ENCODE data around the gene ACADVL.

Gene ACADVL

GRCh38 chr17:7183433-7184090 lies 36.2 kb upstream of the ACADVL start:
- no peak overlapping the region for H3K4me3 ChIP-seq (ENCODE audit: low read depth, low read length)
- no peak for TF ChIP-seq CTCF (IDR thresholded peaks at IDR 0.05; ENCODE audit: low read depth, low read length)
- in situ Hi-C loops (cut with HindIII; ENCODE audit: low sequenced_read_pairs) = no loop called here
- DNase-seq (ENCODE audit: low read depth, low spot score) = no peak

GRCh38 chr17:7184091-7184488 lies 35.6 kb upstream of the ACADVL start:
- TF ChIP-seq CTCF (IDR thresholded peaks at IDR 0.05; ENCODE audit: low read depth, low read length) = no peak
- no peak for DNase-seq (ENCODE audit: low read depth, low spot score)
- in situ Hi-C loops (cut with HindIII; ENCODE audit: low sequenced_read_pairs) = no loop called here
- H3K4me3 ChIP-seq (ENCODE audit: low read depth, low read length) = no peak overlapping the region

DNA sequence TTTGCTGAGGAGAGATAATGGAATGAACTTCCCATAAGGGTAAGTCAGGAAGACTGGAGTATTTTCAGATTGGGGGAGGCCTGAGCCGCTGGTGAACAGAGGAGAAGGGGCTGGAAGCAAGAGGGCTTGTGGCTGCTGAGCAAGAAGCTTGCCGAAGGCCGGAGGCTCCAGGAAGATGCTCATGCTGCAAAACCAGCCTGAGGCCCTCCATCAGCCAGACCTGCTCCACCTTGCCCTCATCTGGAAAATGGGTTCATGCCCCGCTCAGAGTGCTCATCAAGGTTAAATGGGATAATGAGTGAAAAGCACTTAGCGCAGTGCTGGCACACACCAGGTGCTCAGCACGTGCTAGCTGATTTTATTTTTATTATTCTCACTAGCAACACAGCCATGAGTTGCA lies 35.1 kb upstream of the ACADVL start:
- H3K4me3 ChIP-seq (ENCODE audit: low read depth, low read length) = no peak overlapping the region
- no peak for TF ChIP-seq CTCF (IDR thresholded peaks at IDR 0.05; ENCODE audit: low read depth, low read length)
- DNase-seq (ENCODE audit: low read depth, low spot score) = no peak
- in situ Hi-C loops (cut with HindIII; ENCODE audit: low sequenced_read_pairs) = no loop called here

DNA sequence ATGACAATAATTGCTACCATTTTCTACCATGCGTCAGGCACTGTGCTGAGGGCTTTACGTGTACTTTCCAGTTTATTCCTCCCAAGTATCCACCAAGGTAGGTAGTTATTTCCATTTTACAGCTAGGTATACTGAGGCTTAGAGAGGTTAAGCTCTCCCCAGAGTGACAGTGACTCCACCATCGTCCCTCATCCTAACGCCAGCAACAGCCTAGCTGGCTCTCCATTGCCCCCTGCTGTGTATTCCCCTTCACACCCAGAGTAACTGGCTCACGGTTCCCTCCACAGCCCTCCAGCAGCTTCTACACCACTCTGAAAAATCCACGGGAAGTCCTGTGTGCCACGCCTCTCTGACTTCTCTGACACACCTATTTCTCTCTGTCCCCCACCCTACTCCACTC lies 33.5 kb upstream of the ACADVL start:
- DNase-seq (ENCODE audit: low read depth, low spot score) = no peak
- in situ Hi-C loops (cut with HindIII; ENCODE audit: low sequenced_read_pairs) = no loop called here
- TF ChIP-seq CTCF (IDR thresholded peaks at IDR 0.05; ENCODE audit: low read depth, low read length) = peak; percentile 15
- no peak overlapping the region for H3K4me3 ChIP-seq (ENCODE audit: low read depth, low read length)

GRCh38 chr17:7190276-7190917 lies 29.3 kb upstream of the ACADVL start:
- in situ Hi-C loops (cut with HindIII; ENCODE audit: low sequenced_read_pairs) = no loop called here
- no peak overlapping the region for H3K4me3 ChIP-seq (ENCODE audit: low read depth, low read length)
- DNase-seq (ENCODE audit: low read depth, low spot score) = no peak
- TF ChIP-seq CTCF (IDR thresholded peaks at IDR 0.05; ENCODE audit: low read depth, low read length) = no peak

DNA sequence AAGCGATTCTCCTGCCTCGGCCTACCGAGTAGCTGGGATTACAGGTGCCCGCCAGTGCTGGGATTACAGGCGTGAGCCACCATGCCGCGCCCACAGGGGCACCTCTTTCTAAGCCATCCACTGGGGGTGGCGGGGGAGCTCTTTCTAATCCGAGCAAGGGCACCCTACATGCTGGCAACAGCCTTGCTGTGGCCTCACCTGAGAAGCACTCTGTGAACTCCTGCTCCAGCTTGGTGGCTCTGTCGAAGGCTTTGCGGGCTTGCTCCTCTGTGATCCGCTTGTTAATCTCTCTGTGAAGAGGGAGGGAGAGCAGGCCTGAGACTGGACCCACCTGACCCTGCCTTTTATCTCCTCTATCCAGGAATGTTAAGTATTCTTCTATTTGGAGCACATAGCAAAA lies 28.7 kb upstream of the ACADVL start:
- no peak overlapping the region for H3K4me3 ChIP-seq (ENCODE audit: low read depth, low read length)
- TF ChIP-seq CTCF (IDR thresholded peaks at IDR 0.05; ENCODE audit: low read depth, low read length) = no peak
- DNase-seq (ENCODE audit: low read depth, low spot score) = no peak
- in situ Hi-C loops (cut with HindIII; ENCODE audit: low sequenced_read_pairs) = no loop called here

All from astrocyte of the spinal cord (primary cell).